Stimulated activated memory B cell treated with anti-CD40 and anti-IgM and Interleukin-4, amounts not matched to agents 10 μg/mL and 1 μg/mL and 100 μg/mL, for 72 hours (primary cell): Measurements from ENCODE around the gene RAB40C.

ENCODE experiments used
- ATAC-seq: fragments of 150-1000 bp; cut with Tn5 transposase; 2 replicates; pipeline ENCODE4 v1.10.0; 2021
- H3K27ac Mint-ChIP-seq: one replicate; pipeline ENCODE4 v1.8.0; 2022; ENCODE audit warnings: mild to moderate bottlenecking, mixed read lengths
- H3K27me3 Mint-ChIP-seq: one replicate; pipeline ENCODE4 v1.8.0; 2022; ENCODE audit warnings: mixed read lengths
- H3K36me3 Mint-ChIP-seq: one replicate; pipeline ENCODE4 v1.8.0; 2022; ENCODE audit warnings: mixed read lengths
- H3K4me1 Mint-ChIP-seq: one replicate; pipeline ENCODE4 v1.8.0; 2022; ENCODE audit warnings: mixed read lengths
- H3K4me3 Mint-ChIP-seq: one replicate; pipeline ENCODE4 v1.8.0; 2022; ENCODE audit warnings: mild to moderate bottlenecking, moderate library complexity, mixed read lengths
- H3K9me3 Mint-ChIP-seq: one replicate; pipeline ENCODE4 v1.8.0; 2022; ENCODE audit warnings: mixed read lengths

The RAB40C gene

GRCh38 chr16:673399-673991 is 83.6 kb downstream of the RAB40C start:
- H3K4me1 Mint-ChIP-seq = peaks cover 23% of the 10 kb centered on the region
- no peaks in the 10 kb centered on the region for H3K9me3 Mint-ChIP-seq
- no peak overlapping the region for H3K27ac Mint-ChIP-seq
- ATAC-seq = no peak
- H3K4me3 Mint-ChIP-seq = no peak overlapping the region
- peaks cover 38% of the 10 kb centered on the region for H3K36me3 Mint-ChIP-seq
- H3K27me3 Mint-ChIP-seq = peaks cover 13% of the 10 kb centered on the region

- Mint-ChIP-seq H3K4me1 (peaks cover 24% of the 10 kb centered on the region), H3K36me3 (peaks cover 38% of the 10 kb centered on the region), H3K27ac (no peak overlapping the region), H3K27me3 (peaks cover 13% of the 10 kb centered on the region), H3K9me3 (no peaks in the 10 kb centered on the region), H3K4me3 (peak overlapping the region; percentile 58)
- ATAC-seq = no peak
These were observed 84.5 kb downstream of the RAB40C start for GRCh38 chr16:674214-674881.

GRCh38 chr16:674968-675883 is 85.4 kb downstream of the RAB40C start, which contains the start of gene RHBDL1:
Gene RHBDL1, plus strand, starts transcription at chr16:675671. Its CDS starts 120 bp downstream, at chr16:675791.
- no peak within 1 kb of the TSS for H3K27ac Mint-ChIP-seq
- peak within 1 kb of the TSS; percentile 58 for H3K4me3 Mint-ChIP-seq
- peaks cover 13% of the 10 kb centered on the region for H3K27me3 Mint-ChIP-seq
- ATAC-seq = no peak
- peaks cover 27% of the 10 kb centered on the region for H3K4me1 Mint-ChIP-seq
- peaks cover 34% of the 10 kb centered on the region for H3K36me3 Mint-ChIP-seq
- no peaks in the 10 kb centered on the region for H3K9me3 Mint-ChIP-seq

GRCh38 chr16:675884-676564 is 86.2 kb downstream of the RAB40C start:
- H3K4me1 Mint-ChIP-seq = peaks cover 29% of the 10 kb centered on the region
- H3K36me3 Mint-ChIP-seq = peaks cover 26% of the 10 kb centered on the region
- H3K27me3 Mint-ChIP-seq = peaks cover 13% of the 10 kb centered on the region
- no peaks in the 10 kb centered on the region for H3K9me3 Mint-ChIP-seq
- H3K27ac Mint-ChIP-seq = no peak overlapping the region
- no peak for ATAC-seq
- no peak overlapping the region for H3K4me3 Mint-ChIP-seq

GRCh38 chr16:676565-676902 is 86.7 kb downstream of the RAB40C start:
- peaks cover 34% of the 10 kb centered on the region for H3K4me1 Mint-ChIP-seq
- no peak overlapping the region for H3K4me3 Mint-ChIP-seq
- no peak for ATAC-seq
- peaks cover 22% of the 10 kb centered on the region for H3K36me3 Mint-ChIP-seq
- no peaks in the 10 kb centered on the region for H3K9me3 Mint-ChIP-seq
- H3K27ac Mint-ChIP-seq = no peak overlapping the region
- H3K27me3 Mint-ChIP-seq = peaks cover 13% of the 10 kb centered on the region

GRCh38 chr16:676913-677312 is 87.0 kb downstream of the RAB40C start:
- no peak for ATAC-seq
- peaks cover 13% of the 10 kb centered on the region for H3K27me3 Mint-ChIP-seq
- H3K27ac Mint-ChIP-seq = no peak overlapping the region
- H3K4me1 Mint-ChIP-seq = peaks cover 38% of the 10 kb centered on the region
- no peak overlapping the region for H3K4me3 Mint-ChIP-seq
- H3K9me3 Mint-ChIP-seq = no peaks in the 10 kb centered on the region
- peaks cover 22% of the 10 kb centered on the region for H3K36me3 Mint-ChIP-seq

- Mint-ChIP-seq H3K4me1 (peaks cover 43% of the 10 kb centered on the region), H3K27me3 (peaks cover 13% of the 10 kb centered on the region), H3K4me3 (no peak overlapping the region), H3K9me3 (no peaks in the 10 kb centered on the region), H3K36me3 (peaks cover 27% of the 10 kb centered on the region), H3K27ac (no peak overlapping the region)
- no peak for ATAC-seq
These were observed 87.7 kb downstream of the RAB40C start for GRCh38 chr16:677316-678190.

- Mint-ChIP-seq H3K4me3 (peak overlapping the region; percentile 11), H3K9me3 (no peaks in the 10 kb centered on the region), H3K27me3 (peaks cover 13% of the 10 kb centered on the region), H3K36me3 (peaks cover 28% of the 10 kb centered on the region), H3K4me1 (peaks cover 51% of the 10 kb centered on the region), H3K27ac (no peak overlapping the region)
- no peak for ATAC-seq
These were observed 88.5 kb downstream of the RAB40C start for GRCh38 chr16:678209-678857.
